ENCODE measurements around the gene ROPN1B. TPM values are rescaled to one million over a fixed set of nuclear protein-coding genes. Genes with fewer than 3 reads are reported as not detected.

The ROPN1B gene
- total RNA-seq, 1 experiment from 2014 or later = 0.18 TPM

- Histone ChIP-seq H3K27me3 (ENCODE audit: low read length) (no peaks in the 10 kb centered on the region), H3K9ac (ENCODE audit: low read length) (no peak overlapping the region), H3K4me3 (ENCODE audit: low read length) (no peak overlapping the region), H3K9me2 (replicated peaks; ENCODE audit: low read length) (no peaks in the 10 kb centered on the region), H3K4me2 (ENCODE audit: low read length) (no peak overlapping the region), H3K4me1 (ENCODE audit: insufficient read depth, low read length) (no peaks in the 10 kb centered on the region), H3F3A (ENCODE audit: low read length, unreplicated experiment) (no peaks in the 10 kb centered on the region), H2AFZ (ENCODE audit: low read length) (no peak overlapping the region), H3K36me3 (ENCODE audit: low read depth, low read length) (peaks cover 6% of the 10 kb centered on the region; the same call in 1 of the 2 replicates), H4K20me1 (ENCODE audit: low read length) (no peaks in the 10 kb centered on the region), H3K9me3 (ENCODE audit: low read length) (no peaks in the 10 kb centered on the region), H3K79me2 (ENCODE audit: low read length) (no peaks in the 10 kb centered on the region), H3K27ac (ENCODE audit: low read length) (no peak overlapping the region)
- TF ChIP-seq EZH2 (IDR thresholded peaks at IDR 0.05; ENCODE audit: low read length, unreplicated experiment) (no peak), CTCF (conservative IDR thresholded peaks at IDR 0.05; ENCODE audit: low read depth, low read length) (no peak), EZH2phosphoT487 (IDR thresholded peaks at IDR 0.05; ENCODE audit: borderline replicate concordance, low read length) (no peak)
- POLR2A ChIA-PET (ENCODE audit: unreplicated experiment) = no interaction called here
- BruUV-seq (replicated peaks) = no TSS peak
- no peak for ATAC-seq
- intact Hi-C loops (cut with micrococcal nuclease) = no loop called here
- no peak for DNase-seq
- CTCF ChIA-PET = no interaction called here
These were observed 54.4 kb downstream of the ROPN1B start for GRCh38 chr3:126023390-126023789.

- intact Hi-C loops (cut with micrococcal nuclease) = no loop called here
- Histone ChIP-seq H3K36me3 (ENCODE audit: low read depth, low read length) (peaks cover 6% of the 10 kb centered on the region; the same call in 1 of the 2 replicates), H3K9me3 (ENCODE audit: low read length) (no peaks in the 10 kb centered on the region), H3K4me3 (ENCODE audit: low read length) (no peak overlapping the region), H2AFZ (ENCODE audit: low read length) (no peak overlapping the region), H3K9me2 (replicated peaks; ENCODE audit: low read length) (no peaks in the 10 kb centered on the region), H4K20me1 (ENCODE audit: low read length) (no peaks in the 10 kb centered on the region), H3K27me3 (ENCODE audit: low read length) (no peaks in the 10 kb centered on the region), H3K9ac (ENCODE audit: low read length) (no peak overlapping the region), H3K4me1 (ENCODE audit: insufficient read depth, low read length) (no peaks in the 10 kb centered on the region), H3K27ac (ENCODE audit: low read length) (no peak overlapping the region), H3K4me2 (ENCODE audit: low read length) (no peak overlapping the region), H3F3A (ENCODE audit: low read length, unreplicated experiment) (no peaks in the 10 kb centered on the region), H3K79me2 (ENCODE audit: low read length) (no peaks in the 10 kb centered on the region)
- ChIA-PET CTCF (no interaction called here), POLR2A (ENCODE audit: unreplicated experiment) (no interaction called here)
- no TSS peak for BruUV-seq (replicated peaks)
- TF ChIP-seq CTCF (conservative IDR thresholded peaks at IDR 0.05; ENCODE audit: low read depth, low read length) = no peak
- no peak for TF ChIP-seq EZH2 (IDR thresholded peaks at IDR 0.05; ENCODE audit: low read length, unreplicated experiment)
- DNase-seq = no peak
- no peak for ATAC-seq
These were observed 55.3 kb downstream of the ROPN1B start for GRCh38 chr3:126024049-126024854.

GRCh38 chr3:126025116-126025729 is 56.2 kb downstream of the ROPN1B start:
- Histone ChIP-seq H4K20me1 (ENCODE audit: low read length) (no peaks in the 10 kb centered on the region), H2AFZ (ENCODE audit: low read length) (no peak overlapping the region), H3K9ac (ENCODE audit: low read length) (no peak overlapping the region), H3K9me2 (replicated peaks; ENCODE audit: low read length) (no peaks in the 10 kb centered on the region), H3K27me3 (ENCODE audit: low read length) (no peaks in the 10 kb centered on the region), H3K4me2 (ENCODE audit: low read length) (no peak overlapping the region), H3K4me1 (ENCODE audit: insufficient read depth, low read length) (no peaks in the 10 kb centered on the region), H3F3A (ENCODE audit: low read length, unreplicated experiment) (no peaks in the 10 kb centered on the region), H3K79me2 (ENCODE audit: low read length) (no peaks in the 10 kb centered on the region), H3K36me3 (ENCODE audit: low read depth, low read length) (peaks cover 6% of the 10 kb centered on the region; the same call in 1 of the 2 replicates), H3K27ac (ENCODE audit: low read length) (no peak overlapping the region), H3K4me3 (ENCODE audit: low read length) (no peak overlapping the region), H3K9me3 (ENCODE audit: low read length) (no peaks in the 10 kb centered on the region)
- no TSS peak for BruUV-seq (replicated peaks)
- ChIA-PET POLR2A (ENCODE audit: unreplicated experiment) (no interaction called here), CTCF (no interaction called here)
- TF ChIP-seq EZH2 (IDR thresholded peaks at IDR 0.05; ENCODE audit: low read length, unreplicated experiment) (no peak), EZH2phosphoT487 (IDR thresholded peaks at IDR 0.05; ENCODE audit: borderline replicate concordance, low read length) (no peak), CTCF (conservative IDR thresholded peaks at IDR 0.05; ENCODE audit: low read depth, low read length) (no peak)
- DNase-seq = no peak
- ATAC-seq = no peak
- intact Hi-C loops (cut with micrococcal nuclease) = no loop called here
